ENCODE measurements around the gene ACIN1. TPM values are rescaled to one million over a fixed set of nuclear protein-coding genes. Genes with fewer than 3 reads are reported as not detected.
A peak's percentile ranks its signal among the peaks of the same experiment; 100 is the strongest.

The ACIN1 gene
- total and polyA plus RNA-seq, 2 donors (not counting 1 experiment from before 2014, with no cell fraction given): 75.1 to 94.0 TPM

DNA sequence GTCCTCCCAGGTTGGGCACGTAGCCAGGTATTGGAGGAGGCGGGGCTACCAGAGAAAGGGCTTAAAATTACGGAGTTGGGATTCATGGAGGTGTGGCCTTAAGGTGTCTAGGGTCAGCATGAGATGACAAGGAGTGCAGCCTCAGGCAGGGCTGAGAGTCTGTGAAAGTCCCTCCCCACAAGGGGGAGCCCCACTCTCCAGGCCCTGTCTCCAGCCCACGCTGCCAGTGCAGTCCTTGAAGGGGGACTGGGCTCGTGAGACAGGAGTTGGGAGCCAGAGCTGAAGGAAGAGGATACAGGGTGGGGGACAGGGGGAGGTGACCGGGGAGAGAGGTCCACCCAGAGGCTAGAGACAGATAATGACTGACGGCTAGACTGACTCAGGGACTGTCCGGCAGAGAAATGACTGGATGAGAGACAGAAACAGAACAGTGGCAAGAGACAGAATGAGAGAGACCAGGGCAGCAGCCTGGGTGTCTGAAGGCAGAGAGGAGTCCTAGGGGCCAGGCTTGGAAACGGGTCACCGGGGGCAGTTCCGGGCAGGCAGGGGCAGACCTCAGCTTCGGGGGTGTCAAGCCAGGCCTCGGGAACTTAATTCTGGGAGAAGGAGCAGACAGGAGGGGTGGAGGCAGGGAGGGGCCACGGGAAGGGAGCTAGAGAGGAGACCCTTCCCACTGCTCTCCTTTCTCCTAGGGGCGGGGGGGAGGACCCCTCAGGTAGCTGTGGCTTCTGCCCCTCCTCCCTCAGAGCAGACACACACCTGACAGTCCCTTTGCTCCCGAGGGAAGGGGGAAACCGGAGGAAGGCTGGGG lies 38.6 kb downstream of the ACIN1 start:
- H3K4me3 ChIP-seq (replicated peaks in 1 of 4; ENCODE audit: control extremely low read depth in 1 of 4, insufficient read depth in 1 of 4, low read depth in 3 of 4, low read length in 4 of 4): peak overlapping the region; percentile 53 to 63 (median 56)
- peak overlapping the region; percentile 8 for H3K27ac ChIP-seq (ENCODE audit: insufficient read depth, low read length)
- H3K4me2 ChIP-seq (ENCODE audit: extremely low read depth, insufficient read depth, low read length): peak overlapping the region; percentile 87
- peaks cover 16% of the 10 kb centered on the region for H3K4me1 ChIP-seq (ENCODE audit: control insufficient read depth, extremely low read depth, insufficient read depth, low read length)
- H3K36me3 ChIP-seq (ENCODE audit: control insufficient read depth, insufficient read depth, low read length): peaks cover 22% of the 10 kb centered on the region
- H3K27me3 ChIP-seq (ENCODE audit: control insufficient read depth, insufficient read depth, low read length): no peaks in the 10 kb centered on the region
- H3K79me2 ChIP-seq (ENCODE audit: control insufficient read depth, insufficient read depth, low read length): peaks cover 6% of the 10 kb centered on the region
- no peaks in the 10 kb centered on the region for H4K20me1 ChIP-seq (ENCODE audit: control insufficient read depth, extremely low read depth, insufficient read depth, low read length)
- no peaks in the 10 kb centered on the region for H3K9me3 ChIP-seq (ENCODE audit: control insufficient read depth, insufficient read depth, low read depth, low read length)
- no peak for TF ChIP-seq EZH2 (IDR thresholded peaks at IDR 0.05; ENCODE audit: low read length, missing control alignments)
- TF ChIP-seq, protein P1, sequence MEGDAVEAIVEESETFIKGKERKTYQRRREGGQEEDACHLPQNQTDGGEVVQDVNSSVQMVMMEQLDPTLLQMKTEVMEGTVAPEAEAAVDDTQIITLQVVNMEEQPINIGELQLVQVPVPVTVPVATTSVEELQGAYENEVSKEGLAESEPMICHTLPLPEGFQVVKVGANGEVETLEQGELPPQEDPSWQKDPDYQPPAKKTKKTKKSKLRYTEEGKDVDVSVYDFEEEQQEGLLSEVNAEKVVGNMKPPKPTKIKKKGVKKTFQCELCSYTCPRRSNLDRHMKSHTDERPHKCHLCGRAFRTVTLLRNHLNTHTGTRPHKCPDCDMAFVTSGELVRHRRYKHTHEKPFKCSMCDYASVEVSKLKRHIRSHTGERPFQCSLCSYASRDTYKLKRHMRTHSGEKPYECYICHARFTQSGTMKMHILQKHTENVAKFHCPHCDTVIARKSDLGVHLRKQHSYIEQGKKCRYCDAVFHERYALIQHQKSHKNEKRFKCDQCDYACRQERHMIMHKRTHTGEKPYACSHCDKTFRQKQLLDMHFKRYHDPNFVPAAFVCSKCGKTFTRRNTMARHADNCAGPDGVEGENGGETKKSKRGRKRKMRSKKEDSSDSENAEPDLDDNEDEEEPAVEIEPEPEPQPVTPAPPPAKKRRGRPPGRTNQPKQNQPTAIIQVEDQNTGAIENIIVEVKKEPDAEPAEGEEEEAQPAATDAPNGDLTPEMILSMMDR (conservative IDR thresholded peaks at IDR 0.05 in 1 of 2, IDR thresholded peaks at IDR 0.05 in 1 of 2; ENCODE audit: low read depth in 1 of 2, low read length in 2 of 2): peak; percentile 74 to 83
- H3K9ac ChIP-seq (ENCODE audit: insufficient read depth, low read length): peak overlapping the region; percentile 37
- H2AFZ ChIP-seq (ENCODE audit: low read length): no peak overlapping the region
- DNase-seq (ENCODE audit: low read depth in 2 of 2): peak; percentile 53

DNA sequence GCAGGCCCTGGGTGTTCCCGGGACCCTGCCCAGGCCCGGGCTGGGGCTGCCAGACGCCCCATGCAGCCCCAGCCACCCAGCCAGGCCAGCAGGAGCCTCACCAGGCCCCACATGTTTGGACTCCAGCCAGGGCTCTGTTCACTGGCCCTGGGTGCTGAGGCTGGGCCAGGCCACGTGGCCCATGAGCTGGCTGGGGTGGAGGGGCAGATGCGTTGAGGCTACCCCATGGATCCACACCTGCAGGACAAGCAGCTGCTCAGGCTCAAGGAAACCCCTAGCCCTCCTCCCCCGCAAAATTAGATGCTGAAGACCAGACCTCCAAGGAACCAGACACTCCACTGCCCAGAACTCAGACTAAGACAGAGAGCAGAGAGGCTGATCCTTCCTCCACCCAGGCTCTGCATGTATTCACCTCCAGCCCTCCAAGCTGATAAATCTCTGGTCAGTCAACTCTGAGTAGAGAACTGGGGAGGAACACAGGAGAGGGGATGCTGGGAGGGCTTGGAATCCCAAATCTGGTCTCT lies 39.3 kb downstream of the ACIN1 start:
- H3K9me3 ChIP-seq (ENCODE audit: control insufficient read depth, insufficient read depth, low read depth, low read length): no peaks in the 10 kb centered on the region
- TF ChIP-seq EZH2 (IDR thresholded peaks at IDR 0.05; ENCODE audit: low read length, missing control alignments): no peak
- TF ChIP-seq, protein P1 (conservative IDR thresholded peaks at IDR 0.05 in 1 of 2, IDR thresholded peaks at IDR 0.05 in 1 of 2; ENCODE audit: low read depth in 1 of 2, low read length in 2 of 2): no peak
- H3K27ac ChIP-seq (ENCODE audit: insufficient read depth, low read length): no peak overlapping the region
- H3K27me3 ChIP-seq (ENCODE audit: control insufficient read depth, insufficient read depth, low read length): no peaks in the 10 kb centered on the region
- no peak overlapping the region for H3K4me3 ChIP-seq (replicated peaks in 1 of 4; ENCODE audit: control extremely low read depth in 1 of 4, insufficient read depth in 1 of 4, low read depth in 3 of 4, low read length in 4 of 4)
- H3K4me1 ChIP-seq (ENCODE audit: control insufficient read depth, extremely low read depth, insufficient read depth, low read length): peaks cover 11% of the 10 kb centered on the region
- H3K36me3 ChIP-seq (ENCODE audit: control insufficient read depth, insufficient read depth, low read length): peaks cover 16% of the 10 kb centered on the region
- peaks cover 1% of the 10 kb centered on the region for H3K79me2 ChIP-seq (ENCODE audit: control insufficient read depth, insufficient read depth, low read length)
- H4K20me1 ChIP-seq (ENCODE audit: control insufficient read depth, extremely low read depth, insufficient read depth, low read length): no peaks in the 10 kb centered on the region
- H2AFZ ChIP-seq (ENCODE audit: low read length): no peak overlapping the region
- peak; percentile 30 to 34 for DNase-seq (ENCODE audit: low read depth in 2 of 2)
- H3K4me2 ChIP-seq (ENCODE audit: extremely low read depth, insufficient read depth, low read length): peak overlapping the region; percentile 13
- no peak overlapping the region for H3K9ac ChIP-seq (ENCODE audit: insufficient read depth, low read length)

DNA sequence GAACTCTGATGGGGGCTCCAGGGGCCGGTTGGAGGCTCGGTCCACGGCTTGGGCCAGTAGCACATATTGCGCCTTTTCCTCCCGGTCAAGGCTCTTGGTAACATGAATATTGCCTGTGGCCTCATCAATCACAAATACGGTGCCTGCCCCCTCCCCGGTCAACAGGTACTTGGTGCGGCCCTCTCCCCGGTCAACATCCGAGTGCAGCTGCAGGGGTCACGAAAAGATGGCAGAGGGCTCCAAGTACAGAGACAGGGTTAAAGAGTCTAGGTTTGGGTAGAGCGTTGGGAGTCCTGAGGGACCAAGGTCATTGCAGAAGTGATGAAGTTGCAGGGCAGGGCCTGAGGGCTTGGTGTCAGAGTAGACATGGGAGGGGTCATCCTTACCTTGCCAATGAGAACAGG lies 39.8 kb downstream of the ACIN1 start:
- peaks cover 11% of the 10 kb centered on the region for H3K4me1 ChIP-seq (ENCODE audit: control insufficient read depth, extremely low read depth, insufficient read depth, low read length)
- no peaks in the 10 kb centered on the region for H3K79me2 ChIP-seq (ENCODE audit: control insufficient read depth, insufficient read depth, low read length)
- no peak overlapping the region for H3K4me2 ChIP-seq (ENCODE audit: extremely low read depth, insufficient read depth, low read length)
- TF ChIP-seq EZH2 (IDR thresholded peaks at IDR 0.05; ENCODE audit: low read length, missing control alignments): no peak
- TF ChIP-seq, protein P1 (conservative IDR thresholded peaks at IDR 0.05 in 1 of 2, IDR thresholded peaks at IDR 0.05 in 1 of 2; ENCODE audit: low read depth in 1 of 2, low read length in 2 of 2): no peak
- no peak overlapping the region for H3K27ac ChIP-seq (ENCODE audit: insufficient read depth, low read length)
- H3K4me3 ChIP-seq (replicated peaks in 1 of 4; ENCODE audit: control extremely low read depth in 1 of 4, insufficient read depth in 1 of 4, low read depth in 3 of 4, low read length in 4 of 4): no peak overlapping the region
- DNase-seq (ENCODE audit: low read depth in 2 of 2): no peak
- H2AFZ ChIP-seq (ENCODE audit: low read length): no peak overlapping the region
- peaks cover 14% of the 10 kb centered on the region for H3K36me3 ChIP-seq (ENCODE audit: control insufficient read depth, insufficient read depth, low read length)
- no peak overlapping the region for H3K9ac ChIP-seq (ENCODE audit: insufficient read depth, low read length)
- no peaks in the 10 kb centered on the region for H3K9me3 ChIP-seq (ENCODE audit: control insufficient read depth, insufficient read depth, low read depth, low read length)
- no peaks in the 10 kb centered on the region for H4K20me1 ChIP-seq (ENCODE audit: control insufficient read depth, extremely low read depth, insufficient read depth, low read length)
- H3K27me3 ChIP-seq (ENCODE audit: control insufficient read depth, insufficient read depth, low read length): no peaks in the 10 kb centered on the region

Measured in fibroblast of lung (primary cell).